GM12892 (cell line): ENCODE data around the gene SEC14L2.

Experiments
- POLR2A ChIP-seq: IDR thresholded peaks from 2 replicates; pipeline ENCODE4 v1.6.1; 2011; ENCODE audit warnings: low read depth, low read length, control low read depth
- POLR2AphosphoS5 ChIP-seq: IDR thresholded peaks from 2 replicates; pipeline ENCODE4 v1.6.1; 2011; ENCODE audit warnings: low read depth, low read length, control low read depth

DNA sequence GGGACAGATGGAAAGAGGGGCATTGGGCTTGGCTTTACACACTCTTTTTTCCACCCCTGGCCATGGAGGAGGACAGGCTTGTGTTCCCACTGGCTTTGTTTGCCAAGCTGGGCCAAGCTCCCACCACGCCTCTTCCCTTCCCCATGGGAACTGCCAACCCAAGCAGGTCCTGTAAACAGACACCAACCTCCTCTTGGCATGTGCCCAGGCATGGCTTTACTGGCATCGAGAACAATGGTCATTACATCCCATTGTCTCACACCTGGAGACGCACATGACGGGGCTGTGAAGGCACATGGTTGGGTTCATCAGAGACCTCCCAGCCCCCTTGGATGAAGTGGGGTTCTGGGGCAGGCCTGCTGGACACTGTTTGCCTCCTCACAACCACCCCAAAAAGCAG lies 63.3 kb downstream of the SEC14L2 start:
- TF ChIP-seq POLR2A (no peak), POLR2AphosphoS5 (no peak)
